Measurements from ENCODE around the gene ZNG1A.
"Not testable (repeated sequence)": the region's sequence is repeated elsewhere in the genome, so short reads cannot be mapped to it uniquely, and the experiment has no call there.

The ZNG1A gene

DNA sequence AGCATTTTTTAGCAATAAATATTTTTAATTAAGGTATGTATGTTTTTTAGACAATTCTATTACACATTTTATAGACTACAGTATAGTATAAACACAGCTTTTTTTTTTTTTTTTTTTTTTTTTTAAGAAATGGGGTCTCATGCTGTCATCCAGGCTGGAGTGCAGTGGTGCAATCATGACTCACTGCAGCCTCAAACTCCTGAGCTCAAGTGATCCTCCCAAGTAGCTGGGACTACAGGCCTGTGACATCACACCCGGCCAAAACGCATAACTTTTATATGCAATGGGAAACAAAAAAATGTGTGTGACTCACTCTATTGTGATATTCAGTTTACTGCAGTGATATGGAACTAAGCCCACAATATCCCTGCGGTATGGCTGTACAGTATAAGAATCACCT, 9.1 kb downstream of the ZNG1A start:
- not testable (repeated sequence) for DNase-seq

DNA sequence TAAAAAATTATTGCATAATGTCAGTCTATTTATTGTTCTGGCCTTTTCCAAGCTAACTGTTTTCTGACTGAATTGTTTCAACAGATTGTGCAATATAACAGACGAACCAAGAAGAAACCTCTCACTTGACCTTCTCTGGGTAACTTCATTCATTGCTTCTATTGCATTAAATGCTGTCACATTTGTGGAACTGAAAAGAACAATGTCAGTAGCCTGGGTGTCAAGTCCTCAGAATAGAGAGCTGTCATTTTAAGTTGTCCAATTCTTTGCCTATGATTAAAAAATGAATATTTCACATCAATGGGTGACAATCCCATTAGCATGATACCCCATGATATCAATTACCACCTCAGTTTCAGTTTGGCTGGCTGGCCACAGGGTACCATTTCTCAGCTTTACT, 19.0 kb downstream of the ZNG1A start:
- DNase-seq, result peak in 1 of 2 experiments; percentile 3

DNA sequence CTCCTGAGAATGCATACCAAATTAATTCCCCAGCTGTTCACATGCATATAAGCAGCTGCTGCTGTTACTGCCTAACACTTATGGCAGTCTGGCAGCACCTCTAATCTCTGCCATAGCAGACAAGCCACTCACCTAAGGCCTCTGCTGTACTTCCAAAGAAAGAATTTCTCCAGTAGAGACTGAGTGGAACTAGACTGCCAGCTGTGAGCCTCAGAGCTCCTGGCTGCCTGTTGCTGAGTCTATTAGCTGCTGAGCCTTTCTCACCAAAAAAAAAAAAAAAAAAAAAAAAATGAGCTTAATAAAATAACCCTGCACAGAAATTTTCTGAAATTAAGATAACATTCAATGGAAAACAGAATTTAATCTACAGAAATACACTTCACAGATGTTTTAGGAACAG, 27.7 kb downstream of the ZNG1A start:
- DNase-seq, result not testable (repeated sequence)

DNA sequence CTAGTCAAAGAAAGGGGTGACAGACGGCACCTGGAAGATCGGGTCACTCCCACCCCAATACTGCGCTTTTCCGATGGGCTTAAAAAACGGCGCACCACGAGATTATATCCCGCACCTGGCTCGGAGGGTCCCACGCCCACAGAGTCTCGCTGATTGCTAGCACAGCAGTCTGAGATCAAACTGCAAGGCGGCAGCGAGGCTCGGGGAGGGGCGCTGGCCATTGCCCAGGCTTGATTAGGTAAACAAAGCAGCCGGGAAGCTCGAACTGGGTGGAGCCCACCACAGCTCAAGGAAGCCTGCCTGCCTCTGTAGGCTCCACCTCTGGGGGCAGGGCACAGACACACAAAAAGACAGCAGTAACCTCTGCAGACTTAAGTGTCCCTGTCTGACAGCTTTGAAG, 39.0 kb downstream of the ZNG1A start:
- not testable (repeated sequence) for DNase-seq

DNA sequence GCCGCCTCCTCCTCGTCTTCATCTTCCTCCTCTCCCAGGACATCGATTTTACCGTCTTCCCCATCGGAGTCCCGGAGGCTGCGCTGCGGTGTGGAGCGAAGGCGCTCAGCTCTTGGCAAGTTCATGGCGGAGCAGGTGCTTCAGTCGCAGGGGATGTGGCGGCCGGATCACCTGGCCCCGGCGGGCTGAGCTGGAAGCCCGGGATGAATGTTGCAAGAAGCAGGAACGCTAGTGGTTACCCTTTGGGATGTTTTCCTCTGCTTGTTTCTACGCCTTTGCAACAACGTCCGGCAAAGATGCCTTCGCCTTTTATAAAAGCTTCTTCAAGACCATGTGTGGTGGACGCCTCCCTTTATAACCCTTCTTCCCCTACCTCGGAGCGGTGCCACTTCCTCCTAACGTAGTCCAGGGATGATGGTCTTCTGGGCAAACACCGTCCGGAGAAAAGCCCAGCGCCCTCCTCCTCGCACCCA, 60.8 kb downstream of the ZNG1A start, which contains the start of gene FOXD4:
Gene FOXD4 (minus strand): TSS at position 423 of the 473 bp plus-strand sequence. CDS start 298 bp downstream, at position 125.
- not testable (repeated sequence) for DNase-seq

DNA sequence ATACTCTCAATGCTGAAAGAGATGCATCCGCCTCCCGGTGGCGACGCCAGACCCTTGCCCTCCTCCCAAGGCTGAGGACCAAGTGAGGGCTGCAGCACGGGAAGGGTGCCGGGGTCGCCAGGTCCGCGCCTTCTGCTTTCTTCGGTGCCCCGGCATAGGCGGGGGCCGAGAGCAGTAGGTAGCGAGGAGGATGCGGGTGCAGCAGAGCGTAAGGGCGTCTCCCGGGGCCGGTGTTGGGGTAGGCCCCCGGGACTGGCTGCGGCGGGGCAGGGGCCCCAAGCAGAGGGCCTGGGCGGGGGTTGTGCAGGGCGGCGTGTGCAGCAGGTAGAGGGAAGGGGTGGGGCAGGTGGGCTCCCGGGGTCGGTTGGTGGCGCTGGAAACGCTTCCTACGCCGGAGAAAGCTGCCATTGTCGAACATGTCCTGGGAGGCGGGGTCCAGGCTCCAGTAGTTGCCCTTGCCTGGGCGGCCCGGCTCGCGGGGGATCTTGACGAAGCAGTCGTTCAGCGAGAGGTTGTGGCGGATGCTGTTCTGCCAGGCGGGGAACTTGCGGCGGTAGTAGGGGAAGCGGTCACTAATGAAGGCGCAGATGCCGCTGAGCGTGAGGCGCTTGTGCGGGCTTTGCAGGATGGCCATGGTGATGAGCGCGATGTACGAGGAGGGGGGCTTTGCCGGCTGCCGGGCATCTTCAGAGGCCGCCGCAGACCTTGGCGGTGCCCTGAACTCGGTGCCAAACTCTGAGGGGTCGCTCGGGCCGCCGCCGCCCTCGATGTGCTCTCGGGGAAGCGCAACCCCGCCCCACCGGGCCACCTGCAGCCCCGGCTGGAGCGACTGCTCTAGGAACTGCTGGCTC, 61.5 kb downstream of the ZNG1A start:
- DNase-seq, result not testable (repeated sequence)

DNA sequence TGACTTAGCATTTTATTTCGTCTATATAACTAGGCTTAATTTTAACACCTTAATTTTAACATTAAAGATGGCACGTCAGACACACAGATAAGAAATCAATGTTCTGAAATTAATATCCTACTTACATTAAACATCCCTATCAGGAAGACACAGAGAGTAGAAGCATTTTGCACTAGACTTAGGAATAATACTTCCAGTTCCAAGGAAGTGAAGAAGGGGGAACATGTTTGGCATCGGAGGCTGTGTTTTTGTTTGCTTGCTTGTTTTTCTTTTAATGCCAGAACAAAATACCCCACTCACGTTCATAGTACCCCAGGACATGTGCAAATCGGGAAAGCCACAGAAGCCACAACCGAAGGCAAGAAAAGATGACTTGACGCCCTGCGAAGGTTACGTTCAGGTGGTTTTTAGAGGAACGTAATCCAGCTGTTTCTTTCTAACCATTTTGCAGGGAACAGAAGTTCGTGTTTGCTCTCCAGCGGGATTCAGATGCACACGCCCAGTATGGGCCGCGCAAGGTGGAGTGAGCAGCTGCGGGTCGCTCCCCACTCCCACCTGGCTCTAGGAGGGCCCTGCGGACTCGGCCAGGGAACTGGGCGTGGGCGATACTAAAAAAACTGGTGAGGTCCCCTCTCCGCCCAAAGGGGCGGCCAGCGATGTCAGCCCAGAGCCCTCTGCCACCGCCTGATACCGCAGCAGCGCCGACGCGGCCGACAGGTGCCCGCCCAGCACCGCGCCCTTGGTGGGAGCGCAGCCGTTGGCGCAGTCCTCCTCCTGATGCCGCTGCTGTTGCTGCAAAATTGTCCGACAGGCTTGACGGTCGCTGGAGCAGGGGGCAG, 62.4 kb downstream of the ZNG1A start:
- DNase-seq, result not testable (repeated sequence)

DNA sequence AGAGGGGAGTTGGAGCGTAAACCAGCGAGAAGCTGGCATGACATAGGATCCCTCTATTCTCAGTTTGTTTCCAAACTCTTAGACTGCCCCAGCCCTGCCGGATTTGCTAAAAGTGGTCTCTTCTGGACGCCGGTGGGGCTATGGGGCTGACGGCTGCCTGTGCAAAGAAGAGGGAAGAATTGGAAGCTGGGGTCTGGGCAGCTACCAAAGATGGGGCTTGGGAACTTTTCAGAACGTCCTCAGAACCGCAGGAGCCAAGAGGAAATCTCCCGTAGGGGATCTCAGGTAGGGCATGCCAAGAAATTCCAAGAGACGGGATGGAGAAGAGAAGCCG, 63.8 kb downstream of the ZNG1A start:
- not testable (repeated sequence) for DNase-seq

DNA sequence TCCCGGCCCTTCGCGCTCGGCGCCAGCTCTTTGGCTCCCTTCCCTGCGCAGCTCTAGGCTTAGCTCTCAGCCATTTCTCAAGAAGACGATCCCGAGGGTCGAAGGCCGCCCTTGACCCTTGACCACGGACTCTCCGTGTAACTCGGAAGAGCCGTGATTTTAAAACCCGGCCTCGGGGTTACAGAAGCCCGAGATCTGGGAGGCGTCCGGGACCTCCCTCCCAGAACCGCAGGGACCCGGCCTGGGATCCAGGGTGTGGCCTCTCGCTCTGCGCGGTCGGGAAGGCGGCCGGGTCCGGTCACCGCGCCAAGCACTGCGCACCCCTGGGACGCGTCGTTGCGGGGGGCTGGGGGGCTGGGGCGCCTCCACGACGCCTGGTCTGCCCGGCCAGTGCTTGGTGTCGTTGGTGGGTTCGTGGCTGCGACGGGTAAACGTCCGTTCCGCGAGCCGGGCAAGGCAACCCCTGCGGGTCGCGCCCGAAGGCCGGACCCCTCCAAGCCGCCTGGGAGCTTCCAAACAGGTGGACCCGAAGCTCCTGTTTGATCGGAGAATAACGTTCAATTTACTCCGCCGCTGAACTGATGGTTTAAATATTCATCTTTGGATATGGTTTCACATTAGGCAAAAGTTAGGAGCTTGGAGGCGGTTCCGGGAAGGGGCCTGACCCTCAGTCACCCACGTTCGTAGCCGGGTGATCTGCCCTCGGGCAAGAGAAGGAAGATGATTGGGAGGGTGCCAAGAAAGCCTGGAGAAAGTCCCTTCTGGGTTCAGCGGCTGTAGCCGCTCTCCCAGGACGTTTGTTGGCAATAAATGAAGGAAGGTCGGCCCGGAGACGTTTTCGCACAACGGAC, 64.4 kb downstream of the ZNG1A start:
- not testable (repeated sequence) for DNase-seq

DNA sequence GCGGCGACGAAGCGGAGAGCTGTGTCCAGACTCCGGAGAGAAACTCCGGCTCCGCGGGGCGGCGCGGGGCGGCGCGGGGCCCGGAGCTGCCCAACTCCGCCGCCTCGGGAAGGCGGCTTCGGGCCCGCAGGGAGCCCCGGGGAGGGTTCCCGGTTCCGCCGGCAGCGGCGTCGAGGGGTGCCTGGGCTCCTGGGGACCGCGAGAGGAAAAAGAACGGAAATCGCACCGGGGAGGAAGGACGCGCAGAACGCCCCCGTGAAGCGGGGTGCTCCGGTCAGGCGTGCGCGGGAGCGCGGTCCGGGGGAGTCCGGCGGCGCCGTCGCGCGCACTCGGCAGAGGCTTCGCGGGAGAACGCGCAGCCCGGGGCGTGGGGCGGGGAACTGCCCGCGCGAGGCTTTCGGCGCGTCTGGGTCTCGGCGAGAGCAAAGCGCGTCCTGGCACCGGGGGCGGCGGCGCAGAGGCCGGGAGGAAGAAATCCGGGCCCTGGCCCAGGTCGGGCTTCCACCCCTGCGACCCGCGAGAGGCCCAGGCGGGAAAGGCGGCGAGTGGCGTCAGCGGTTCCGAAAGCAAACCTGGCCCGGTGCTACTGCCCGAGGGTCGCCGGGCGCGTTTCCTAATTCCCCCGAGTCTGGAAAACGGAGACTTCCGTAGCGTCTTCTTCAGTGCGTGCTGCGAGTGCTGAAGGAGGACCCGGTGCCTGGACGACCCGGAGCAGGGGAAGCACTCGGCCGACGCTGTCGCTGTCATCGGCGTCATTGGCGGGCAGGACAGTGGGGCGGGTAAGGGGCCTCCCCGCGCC, 65.2 kb downstream of the ZNG1A start:
- DNase-seq, result not testable (repeated sequence)

DNA sequence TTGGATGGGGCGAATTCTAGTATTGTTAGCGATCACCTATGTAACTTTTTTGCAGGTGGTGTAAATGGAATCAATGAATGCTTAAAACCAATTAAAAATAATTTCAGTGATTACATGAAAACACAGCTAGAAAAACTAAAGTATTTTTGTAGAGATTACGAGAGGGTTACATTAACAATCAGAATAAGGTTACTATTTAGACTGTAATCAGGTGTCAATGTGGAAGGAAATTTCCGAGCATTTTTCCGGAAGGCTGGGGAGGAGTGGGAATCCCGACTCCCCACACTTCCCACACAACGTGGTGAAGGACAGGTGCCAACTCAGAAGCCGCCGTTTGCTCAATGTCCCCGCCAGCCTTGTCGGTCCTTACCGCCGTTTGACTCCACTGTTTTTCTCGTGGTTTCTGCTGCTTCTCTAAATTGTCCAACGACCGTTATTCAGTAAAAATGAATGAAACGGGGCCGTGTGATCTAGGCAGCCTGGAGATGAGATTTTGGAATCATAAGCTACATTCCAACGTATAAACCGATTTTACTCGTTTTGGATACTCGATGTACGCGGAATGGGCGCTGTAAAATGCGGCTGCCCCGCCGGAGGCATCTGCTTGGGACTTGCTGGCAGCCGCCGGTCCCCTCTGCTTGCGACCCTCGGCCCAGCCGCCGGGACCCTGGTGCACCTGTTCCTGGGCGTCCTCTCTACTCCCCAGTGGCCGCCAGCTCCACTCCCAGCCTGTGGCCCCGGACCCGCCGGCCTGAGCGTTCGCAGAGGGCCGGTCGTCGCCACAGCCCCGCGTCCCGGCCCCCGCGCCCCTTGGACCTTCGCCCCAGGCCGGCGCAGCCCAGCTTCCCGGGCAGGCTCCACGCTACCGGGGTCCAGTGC, 66.0 kb downstream of the ZNG1A start:
- not testable (repeated sequence) for DNase-seq

DNA sequence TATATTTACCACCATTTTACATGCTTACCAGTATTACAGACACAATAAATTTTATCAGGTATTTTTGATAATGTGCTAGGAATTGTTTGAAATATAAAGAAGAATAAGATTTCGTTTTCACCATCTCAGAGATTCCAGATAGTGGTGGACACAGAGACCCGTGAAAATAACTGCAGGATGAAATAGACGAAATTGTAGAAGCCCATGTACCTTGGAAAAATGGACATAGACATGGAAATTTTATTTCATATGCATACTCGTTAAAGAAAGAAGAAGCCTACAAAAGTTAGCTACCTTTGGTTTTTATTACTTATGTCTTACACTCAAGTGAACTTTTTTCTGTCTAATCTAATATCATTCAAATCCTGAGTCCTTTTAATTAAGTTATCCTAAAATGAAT, 68.2 kb downstream of the ZNG1A start:
- DNase-seq, result not testable (repeated sequence)

DNA sequence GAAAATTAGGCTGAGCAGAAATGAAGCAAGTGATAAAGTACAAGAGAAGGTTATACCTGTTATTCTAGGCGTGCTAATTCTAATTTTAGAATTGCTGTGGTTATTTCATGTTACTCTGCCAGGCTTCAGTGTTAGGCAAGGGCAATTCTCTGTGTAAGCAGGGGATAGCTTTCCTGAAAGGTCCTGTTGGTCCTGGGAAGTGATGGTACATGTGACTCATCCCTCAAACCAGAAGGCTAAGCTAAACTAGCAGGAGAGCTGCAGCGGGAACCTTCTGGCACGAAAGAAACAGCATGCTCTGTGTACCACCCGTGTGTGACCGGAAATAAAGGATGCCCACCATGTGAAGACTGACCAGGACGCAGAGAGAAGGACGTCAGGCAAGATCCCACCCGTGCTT, 69.3 kb downstream of the ZNG1A start:
- DNase-seq, result not testable (repeated sequence)

DNA sequence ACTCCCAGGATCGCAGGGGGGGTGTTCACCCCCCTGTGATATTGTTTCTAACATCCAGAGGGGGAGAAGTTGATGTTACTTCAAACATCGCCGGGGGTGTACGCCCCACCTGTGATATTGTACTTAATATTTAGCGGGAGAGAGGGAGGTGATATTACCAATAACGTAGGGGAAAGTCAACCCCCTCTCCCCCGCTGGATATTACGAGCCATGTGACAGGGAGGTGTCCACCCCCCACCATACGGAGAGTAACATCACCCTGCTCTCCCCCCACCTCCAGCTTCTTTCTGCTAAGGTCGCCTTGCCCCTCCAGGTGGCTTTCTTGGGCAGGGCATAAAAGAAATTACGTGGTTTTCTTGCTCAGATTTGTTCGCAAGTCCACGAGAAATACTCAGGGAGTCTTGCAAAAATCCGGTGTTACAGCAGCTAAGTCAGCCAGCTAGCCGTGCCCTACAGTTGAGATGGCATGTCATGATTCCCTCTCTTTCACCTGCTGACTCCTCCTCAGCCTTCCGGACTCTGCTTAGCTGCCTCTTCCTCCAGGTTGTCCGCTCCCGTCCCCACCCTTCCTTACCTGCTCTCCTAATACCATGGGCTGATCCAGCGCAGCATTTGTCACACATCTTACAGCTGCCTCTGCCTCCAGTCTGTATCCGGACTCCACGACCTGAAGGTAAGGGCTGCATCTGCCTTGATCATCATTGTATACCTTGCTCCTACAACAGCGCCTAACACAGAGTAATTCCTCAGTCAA, 69.9 kb downstream of the ZNG1A start:
- DNase-seq, result not testable (repeated sequence)

DNA sequence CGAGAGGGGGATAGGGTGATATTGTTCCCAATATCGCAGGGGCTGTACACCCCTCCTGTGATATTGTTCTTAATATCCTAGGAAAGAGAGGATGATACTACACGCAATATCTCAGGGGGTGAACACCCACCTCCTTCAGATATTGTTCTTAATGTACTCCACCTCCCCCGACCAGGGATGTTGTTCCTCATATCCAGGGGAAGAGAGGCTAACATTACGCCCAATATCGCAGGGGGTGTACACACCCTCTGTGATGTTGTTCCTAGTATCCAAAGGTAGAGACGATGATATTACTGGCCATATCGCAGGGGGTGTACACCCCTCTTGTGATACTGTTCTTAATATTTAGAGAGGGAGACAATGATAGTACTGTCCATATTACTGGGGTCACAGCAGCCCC, 72.9 kb downstream of the ZNG1A start:
- not testable (repeated sequence) for DNase-seq

DNA sequence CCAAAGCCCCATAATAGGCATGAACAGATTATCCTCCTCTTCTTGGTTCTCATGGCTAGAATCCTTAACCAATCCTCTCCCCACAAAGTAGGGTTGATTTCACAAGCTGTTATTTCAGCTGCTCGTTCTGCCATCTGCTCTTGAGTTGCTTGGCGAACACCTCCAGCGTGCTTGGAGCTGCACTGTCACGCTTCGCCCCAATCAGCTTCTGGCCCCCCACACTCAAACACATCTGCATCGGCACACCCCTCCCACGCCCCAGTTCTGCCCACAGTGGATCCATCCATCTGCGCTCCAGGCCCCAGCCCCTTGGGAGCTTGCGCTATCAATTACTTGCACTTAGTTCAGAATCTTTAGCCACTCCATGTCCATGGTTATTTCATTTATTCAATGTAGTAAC, 78.4 kb downstream of the ZNG1A start:
- not testable (repeated sequence) for DNase-seq

DNA sequence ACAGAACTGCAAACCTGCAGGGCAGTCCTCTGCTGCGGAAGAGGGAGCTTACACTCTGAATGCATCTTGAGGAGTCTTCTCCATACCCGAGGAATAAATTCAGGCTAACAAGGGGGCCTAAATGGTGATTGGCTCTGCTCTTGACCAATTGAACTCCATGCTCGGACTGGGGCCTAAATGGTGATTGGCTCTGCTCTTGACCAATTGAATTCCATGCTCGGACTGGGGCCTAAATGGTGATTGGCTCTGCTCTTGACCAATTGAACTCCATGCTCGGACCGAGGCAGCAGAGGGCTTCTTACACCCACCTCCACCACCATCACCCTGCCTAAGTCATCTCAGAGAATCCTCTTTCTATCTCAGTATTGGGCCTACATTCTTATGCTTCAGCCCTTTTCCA, 79.0 kb downstream of the ZNG1A start:
- DNase-seq, result not testable (repeated sequence)

DNA sequence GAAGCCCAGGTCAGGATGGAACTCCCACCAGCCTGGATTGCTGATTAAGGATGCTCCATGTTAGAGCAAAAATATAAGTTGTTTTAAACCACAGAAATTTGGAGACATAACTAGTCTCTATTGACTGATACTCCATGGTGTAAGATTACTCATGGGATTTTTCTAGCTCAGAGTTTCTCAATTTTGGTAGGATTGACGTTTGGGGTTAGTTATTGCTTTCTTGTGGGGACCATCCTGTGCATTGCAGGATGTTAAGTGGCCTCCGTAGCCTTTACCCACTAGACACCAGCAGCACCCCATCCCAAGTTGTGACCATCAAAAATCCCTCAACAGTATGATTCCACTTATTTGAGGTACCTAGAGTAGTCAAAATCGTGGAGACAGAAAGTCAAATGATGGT, 80.1 kb downstream of the ZNG1A start:
- not testable (repeated sequence) for DNase-seq

DNA sequence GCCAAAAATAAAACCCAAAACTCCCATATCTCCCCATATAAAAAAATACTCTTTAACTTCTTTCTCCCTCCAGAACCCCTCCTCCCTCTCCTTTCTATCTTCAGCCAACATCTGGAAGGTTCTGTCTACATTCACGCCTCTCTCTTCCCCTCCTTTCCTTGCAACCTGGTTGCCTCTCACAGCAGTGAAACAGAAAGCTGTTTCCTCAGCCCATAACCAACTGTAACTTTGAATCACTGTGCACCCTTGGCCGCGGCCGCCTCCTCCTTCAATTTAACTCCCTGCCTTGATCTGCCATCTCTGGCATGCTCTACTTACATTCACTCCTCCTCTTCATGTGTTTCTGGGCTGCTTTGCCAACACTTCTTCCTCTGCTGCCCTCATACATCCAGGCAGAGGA, 83.9 kb downstream of the ZNG1A start:
- not testable (repeated sequence) for DNase-seq

DNA sequence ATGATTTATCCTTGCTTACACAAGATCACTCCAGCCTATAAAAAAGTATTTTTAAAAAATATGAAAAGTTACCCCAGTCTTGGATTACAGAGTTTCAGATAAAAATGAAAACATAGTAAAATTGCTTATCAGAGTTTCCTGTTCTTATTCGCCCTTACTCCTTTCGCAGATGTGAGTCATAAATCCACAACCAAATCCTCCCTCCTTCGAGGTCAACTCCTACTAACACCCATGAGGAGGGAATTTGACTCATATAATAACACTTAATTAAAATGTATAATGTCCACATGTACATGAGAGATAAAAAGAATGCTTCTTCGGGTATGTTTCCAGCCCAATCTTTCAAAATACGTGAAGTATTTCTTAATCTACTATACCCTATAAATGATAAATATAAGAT, 84.5 kb downstream of the ZNG1A start:
- DNase-seq, result not testable (repeated sequence)

All from AML-193 (cell line).